Occipital lobe (tissue), 2 donors: ENCODE data around the gene VENTX. TPM values are rescaled to one million over a fixed set of nuclear protein-coding genes. Genes with fewer than 3 reads are reported as not detected.

Source experiments
- DNase-seq: peaks from one replicate; lab custom pipeline; 2025; lab: John Stamatoyannopoulos, UW
- total RNA-seq: library from RNA; depleted of rRNA; stranded (reverse); fragments of >200 nt; gene quantifications from one replicate; pipeline ENCODE4 v1.2.3, GENCODE V29; 2014

VENTX gene, protein sequence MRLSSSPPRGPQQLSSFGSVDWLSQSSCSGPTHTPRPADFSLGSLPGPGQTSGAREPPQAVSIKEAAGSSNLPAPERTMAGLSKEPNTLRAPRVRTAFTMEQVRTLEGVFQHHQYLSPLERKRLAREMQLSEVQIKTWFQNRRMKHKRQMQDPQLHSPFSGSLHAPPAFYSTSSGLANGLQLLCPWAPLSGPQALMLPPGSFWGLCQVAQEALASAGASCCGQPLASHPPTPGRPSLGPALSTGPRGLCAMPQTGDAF
- not detected for total RNA-seq

DNA sequence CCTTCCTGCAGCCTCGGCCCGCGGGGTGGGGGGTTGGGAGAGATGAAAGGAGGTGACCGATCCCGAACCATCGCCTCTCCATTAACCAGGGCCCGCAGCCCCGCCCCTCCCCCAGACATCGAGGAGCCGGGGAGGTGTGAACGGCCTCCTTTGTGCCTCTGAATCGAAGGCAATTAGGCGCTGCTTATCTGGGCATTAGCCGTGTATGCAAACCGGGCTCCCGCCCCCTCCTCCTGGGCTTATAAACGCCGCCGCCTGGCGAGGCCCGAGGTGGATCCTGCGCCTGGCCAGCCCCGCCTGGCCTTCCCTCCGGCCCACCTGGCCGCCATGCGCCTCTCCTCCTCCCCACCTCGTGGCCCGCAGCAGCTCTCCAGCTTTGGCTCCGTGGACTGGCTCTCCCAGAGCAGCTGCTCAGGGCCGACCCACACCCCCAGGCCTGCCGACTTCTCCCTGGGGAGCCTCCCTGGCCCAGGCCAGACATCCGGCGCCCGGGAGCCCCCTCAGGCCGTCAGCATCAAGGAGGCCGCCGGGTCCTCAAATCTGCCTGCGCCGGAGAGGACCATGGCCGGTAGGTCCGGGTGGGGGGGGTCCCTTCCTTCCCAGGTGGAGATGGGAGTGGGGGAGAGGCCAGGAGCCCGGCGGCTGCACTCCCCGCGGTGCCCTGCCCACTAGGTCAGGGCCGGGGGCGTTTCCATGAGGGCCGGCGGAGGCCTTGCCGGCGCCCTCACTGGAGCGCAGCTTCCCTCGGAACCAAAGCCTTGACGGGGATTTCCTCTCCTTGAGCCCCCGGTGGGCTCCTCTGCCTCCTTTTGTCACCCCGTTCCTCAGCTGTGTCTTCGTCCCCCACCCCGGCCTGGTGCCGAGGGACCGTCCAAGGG, at the start of gene VENTX:
VENTX (plus strand) TSS at position 268 of the 878 bp plus-strand sequence; CDS start at position 328, 60 bp downstream.
- DNase-seq: no peak

DNA sequence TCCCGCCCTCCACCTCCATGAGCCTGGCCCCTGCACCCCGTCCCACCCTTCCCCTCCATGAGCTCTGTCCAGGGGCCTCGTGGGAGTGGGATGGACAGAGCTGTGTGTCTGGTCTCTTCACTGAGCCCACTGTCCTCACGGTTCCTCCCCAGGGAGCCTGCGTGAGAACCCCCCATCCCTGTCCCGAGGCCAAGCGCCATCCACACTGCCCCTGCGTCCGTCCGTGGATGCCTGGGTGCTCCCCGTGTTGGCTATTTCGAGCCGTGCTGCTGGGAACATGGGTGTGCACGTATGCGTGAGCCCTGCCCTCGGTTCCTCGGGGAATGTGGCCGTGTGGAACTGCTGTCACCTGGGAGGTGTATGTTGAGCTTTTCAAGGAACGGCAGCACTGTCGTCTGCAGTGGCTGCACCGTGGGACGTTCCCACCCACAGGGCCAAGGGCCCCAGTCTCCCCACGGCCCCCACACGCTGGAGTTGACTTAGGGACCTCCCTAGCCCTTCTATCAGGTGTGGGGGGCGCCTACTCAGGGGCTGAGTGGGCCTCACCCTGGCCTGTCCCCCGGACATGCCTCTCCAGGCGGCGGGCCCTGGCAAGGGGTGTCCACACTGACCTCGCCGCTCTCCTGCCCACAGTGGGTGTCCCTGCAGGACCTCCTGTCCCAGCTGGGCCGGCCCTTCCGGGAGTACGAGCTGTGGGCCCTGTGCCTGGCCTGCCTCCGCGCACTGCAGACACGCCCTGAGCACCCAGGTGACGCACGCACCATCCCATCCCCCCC, 49.6 kb upstream of the VENTX start:
- no peak for DNase-seq

DNA sequence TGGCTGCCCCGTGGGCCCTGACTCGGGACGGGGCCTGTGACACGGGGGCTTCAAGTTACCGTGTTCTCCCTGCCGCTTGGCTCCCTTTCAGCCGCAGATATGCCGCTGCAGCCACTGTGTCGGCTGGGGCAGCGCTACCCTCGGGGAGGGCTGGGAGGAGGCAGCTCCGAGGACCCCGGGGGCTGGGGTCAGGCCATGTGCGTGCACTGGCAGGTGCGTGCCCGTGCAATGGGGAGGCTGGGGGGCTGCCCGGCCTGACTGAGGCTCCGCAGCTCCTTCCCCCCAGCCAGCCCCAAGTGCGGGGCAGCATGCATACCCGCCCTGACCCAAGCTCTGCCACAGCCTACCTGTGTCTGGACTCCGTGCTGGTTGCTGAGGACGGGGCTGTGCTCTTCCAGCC, 48.4 kb upstream of the VENTX start:
- no peak for DNase-seq

DNA sequence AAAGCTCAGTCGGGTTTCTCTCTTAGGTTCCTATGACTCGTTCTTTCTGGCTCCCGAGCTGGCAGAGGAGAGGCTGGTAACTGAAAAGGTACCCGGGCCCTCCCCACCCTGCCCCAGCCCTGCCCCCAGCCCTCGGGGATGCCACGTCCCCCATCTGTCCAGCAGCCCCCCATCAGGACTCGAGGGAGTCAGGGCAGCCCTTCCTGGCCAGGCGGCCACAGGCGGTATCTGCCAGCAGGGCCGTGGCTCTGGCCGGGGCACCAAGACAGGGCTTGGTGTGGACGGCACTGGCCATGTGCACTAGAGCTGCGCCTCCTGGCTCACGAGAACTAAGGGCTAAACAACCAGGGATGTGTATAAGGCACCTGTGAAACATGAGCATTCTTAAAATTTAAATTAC, 47.9 kb upstream of the VENTX start:
- DNase-seq: no peak

DNA sequence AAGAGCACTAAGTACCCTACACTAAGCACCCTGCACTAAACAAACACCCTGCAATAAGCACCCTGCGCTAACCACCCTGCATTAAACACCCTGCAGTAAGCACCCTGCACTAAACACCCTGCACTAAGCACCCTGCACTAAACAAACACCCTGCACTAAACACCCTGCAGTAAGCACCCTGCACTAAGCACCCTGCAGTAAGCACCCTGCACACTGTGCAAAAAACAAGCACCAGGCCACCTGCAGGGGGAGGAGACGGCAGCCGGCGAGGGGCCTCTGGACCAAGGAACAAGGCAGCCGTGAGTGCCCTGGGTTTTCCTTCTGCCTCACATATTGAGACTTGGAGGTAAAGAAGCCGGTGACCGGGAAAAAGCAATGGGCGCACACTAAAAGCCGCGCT, 47.4 kb upstream of the VENTX start:
- no peak for DNase-seq

DNA sequence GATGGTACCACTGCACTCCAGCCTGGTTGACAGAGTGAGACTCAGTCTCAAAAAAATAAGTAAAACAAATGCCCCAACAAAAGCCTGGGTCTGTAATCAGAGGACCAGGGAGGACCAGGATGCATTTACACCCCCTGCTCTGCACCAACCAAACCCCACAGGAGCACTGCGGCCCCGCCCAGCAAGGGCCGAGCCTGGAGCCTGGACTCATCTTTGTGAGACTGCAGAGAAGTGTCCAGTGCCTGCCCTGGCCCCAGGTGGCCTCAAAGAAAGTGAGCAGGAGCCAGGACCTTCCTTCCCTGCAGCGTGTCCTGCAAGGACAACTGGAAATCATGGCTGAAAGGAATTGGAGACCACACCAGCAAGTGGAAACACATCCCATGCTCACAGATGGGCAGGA, 46.0 kb upstream of the VENTX start:
- DNase-seq: no peak

DNA sequence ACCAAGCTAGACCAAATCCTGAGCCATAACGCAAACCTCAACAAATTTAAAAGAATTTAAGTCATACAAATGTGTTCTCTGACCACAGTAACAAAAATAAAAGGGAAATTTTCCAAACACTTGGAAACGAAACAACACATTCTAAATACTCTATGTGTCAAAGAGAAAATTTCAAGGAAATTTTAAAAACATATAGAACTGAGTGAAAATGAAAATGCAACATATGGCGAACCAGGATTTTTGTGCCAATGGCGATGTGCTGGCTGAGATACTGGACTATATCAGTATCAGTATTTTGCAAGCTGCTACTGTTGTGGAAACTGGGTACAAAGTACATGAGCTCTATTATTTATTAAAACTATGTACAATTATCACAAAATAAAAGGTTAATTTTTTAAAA, 43.5 kb upstream of the VENTX start:
- DNase-seq: no peak

DNA sequence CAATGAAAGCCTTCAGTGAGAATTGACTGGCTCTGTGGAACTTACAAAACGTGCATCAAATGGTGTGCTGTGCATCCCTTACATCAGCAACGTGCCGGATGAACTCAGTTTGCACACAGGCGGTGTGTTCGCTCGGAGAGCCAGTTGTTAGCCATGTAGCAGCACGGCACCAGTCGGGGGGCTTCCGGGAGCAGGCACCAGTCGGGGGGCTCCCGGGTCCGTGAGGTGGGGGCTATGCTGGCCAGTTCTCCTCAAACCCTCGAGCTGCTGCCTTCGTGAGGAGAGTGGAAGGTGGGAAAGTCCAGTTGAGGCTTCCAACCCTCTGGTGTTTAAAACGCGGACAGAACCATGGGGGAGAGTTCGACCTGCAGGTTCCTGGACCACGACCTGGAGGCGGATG, 42.6 kb upstream of the VENTX start:
- DNase-seq: no peak

DNA sequence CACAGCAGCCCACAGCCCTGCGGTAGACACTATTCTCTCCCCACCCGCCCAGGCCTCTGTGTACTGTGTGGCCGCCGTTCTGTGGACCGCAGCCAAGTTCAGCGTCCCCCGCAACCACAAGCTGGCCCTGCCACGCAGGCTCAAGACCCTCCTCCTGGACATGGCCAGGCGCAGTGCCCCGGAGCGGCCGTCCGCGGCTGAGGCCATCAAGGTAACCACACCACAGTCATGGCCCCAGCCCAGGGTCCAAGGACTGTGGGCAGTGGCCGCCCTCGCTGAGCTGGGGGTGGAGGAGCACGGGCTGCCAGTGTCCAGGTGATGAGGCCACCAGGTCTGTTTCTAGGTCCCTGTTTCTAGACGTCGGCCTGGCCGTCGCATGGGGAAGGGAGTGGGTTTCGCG, 42.0 kb upstream of the VENTX start:
- no peak for DNase-seq

DNA sequence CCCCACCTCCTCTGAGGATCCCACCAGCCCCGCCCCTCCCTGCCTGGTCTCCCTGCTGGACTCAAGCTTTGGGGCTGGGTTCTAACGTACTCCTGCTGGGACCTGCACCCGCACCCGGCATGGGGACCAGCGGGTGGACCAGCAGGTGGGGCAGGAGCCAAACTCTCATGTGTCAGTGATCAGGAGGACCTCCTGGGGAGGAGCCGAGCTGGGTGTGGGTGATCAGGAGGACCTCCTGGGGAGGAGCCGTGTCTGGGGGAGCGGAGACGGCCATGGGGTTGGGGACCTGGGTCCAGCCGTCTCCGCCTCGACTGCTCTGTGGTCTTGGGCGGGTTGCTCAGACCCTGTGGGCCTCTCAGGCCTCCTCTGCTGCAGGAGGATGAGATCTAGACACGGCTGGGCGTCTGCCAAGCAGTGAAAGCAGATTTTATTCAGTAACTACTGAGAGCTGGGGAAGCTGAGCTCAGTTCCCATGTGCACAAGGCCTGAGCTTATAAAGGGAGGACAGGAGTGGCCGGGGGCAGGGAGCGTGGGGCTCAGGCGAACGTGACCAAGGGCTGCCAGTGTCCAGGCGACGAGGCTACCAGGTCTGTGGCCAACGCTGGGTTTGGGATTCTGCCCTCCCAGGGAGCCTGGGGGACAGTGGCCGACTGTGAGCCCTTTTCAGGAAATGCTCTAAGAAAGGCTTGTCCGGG, 41.3 kb upstream of the VENTX start:
- no peak for DNase-seq

DNA sequence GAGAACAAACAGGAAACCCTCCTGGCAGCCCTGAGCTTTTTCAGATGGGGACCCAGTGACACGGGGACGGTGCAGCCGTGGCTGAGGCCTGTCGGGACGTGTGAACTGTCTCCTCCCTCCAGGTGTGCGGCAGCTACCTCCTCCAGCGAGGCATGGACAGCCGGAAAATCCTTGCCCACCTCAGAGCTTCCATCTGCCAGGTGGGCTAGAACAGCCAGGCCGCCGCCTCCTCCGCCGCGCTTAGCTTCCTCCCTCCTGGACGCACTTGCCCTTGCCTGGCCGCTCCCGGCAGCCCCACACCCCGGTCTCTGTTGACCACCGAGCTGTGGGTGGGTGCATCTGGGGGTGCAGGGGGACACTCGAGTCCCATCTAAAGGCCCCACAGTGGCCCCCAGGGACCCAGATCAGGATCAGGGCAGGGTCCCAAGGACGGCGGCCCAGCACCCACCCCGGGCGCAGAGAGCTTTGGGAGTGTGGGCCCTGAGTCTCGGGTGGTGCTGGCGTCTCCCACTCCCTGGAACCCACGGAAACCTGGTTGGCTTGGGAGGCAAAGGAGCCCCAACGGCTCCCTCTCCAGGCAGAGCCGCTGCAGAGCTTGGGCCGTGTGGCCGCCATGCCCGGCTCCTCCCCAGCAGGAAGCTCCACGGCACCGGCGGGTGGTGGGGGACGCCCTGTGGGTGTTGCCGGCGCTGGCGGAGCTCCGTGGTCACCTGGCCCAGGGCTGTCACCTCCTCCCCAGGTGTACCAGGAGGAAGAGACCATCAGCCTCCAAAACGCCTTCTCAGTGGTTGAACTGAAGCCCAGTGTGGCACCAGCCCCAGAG, 40.5 kb upstream of the VENTX start:
- DNase-seq: no peak

DNA sequence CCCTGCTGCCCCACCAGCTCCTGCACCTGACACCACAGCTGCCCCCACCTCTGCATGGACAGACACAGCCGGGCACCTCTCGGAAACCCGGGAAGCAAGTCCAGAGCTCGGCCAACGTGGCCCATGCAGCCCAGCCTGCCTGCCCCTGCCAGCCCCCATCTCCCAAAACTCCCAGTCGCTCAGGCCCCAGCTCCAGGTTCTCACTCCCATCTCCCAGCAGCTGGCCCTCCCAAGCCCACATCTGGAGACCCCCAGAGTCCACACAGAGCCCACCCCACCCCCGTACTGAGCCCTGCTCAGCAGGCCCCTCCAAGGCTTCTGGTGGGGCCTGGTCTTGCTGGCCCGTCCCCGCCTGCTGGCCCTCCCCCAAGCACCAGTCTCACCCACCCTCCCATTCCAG, 39.9 kb upstream of the VENTX start:
- no peak for DNase-seq

DNA sequence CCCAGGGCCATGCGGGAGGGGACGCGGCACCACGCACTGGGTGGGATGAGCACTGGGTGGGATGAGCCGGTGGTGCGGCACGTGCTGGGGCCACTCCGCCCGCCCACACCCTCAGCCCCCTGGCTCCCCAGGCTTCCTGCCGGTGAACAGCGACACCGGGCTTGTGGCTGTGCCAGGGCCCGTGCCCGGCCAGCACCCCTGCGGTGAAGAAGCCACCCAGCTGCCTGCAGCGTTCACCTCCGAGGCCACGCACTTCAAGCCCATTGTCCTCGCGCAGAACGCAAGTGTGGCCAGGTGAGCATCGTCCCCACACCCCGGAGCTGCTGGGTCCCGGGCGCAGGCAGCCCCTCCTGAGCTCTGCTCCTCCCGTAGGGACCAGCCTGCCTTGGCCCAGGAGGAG, 39.4 kb upstream of the VENTX start:
- DNase-seq: no peak

DNA sequence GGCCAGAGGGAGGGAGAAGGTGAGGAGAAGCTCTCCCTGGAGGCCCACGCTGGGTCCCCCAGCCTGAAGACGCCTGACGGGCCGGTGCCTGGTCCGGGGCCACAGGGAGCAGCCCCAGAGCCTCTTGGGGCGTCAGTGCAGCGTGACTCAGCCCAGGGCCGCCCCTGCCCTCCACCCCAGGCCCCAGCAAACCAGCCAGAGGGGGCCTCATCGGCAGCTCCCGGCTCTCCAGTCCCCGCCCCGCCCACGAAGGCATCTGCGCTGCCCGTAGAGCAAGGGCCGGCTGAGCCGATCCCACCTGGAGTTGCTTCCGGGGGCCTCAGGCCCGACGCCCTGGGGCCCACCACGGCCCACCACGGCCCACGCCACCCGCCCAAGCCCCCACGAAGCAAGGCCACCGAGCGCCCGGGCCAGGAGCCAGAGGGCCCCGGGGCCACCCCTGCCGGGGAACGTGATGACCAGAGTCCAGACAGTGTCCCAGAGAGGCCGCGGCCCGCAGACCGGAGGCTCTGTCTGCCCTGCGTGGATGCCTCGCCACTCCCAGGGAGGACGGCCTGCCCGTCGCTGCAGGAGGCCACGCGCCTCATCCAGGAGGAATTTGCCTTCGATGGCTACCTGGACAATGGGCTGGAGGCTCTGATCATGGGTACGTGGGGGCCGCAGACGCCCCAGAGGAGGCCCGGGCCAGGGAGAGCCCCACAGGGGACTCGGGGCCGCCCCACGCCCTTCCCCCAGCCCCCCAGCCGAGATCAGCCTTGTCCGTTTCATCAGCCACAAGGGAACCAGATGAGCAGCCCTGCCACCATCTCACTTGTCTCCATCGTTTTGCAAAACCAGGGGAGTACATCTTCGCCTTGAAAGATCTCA, 38.8 kb upstream of the VENTX start:
- no peak for DNase-seq

DNA sequence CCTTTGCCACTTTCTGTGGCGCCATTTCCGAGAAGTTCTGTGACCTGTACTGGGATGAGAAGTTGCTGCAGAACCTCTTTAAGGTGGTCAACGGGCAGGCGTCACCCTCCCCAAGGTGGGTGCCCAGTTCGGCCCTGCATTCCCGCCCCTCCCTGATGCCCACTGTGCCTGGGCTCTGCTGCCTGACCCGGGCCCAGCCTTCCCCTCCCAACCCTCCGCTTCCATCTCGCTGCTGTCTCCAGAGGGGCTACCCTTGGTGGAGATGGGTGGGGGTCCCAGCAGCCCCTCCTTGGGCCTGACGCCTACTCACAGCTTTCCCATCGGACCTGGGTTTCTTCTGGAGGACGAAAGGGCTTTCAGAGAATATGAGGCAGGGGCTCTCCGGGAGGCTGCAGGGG, 38.2 kb upstream of the VENTX start:
- no peak for DNase-seq

DNA sequence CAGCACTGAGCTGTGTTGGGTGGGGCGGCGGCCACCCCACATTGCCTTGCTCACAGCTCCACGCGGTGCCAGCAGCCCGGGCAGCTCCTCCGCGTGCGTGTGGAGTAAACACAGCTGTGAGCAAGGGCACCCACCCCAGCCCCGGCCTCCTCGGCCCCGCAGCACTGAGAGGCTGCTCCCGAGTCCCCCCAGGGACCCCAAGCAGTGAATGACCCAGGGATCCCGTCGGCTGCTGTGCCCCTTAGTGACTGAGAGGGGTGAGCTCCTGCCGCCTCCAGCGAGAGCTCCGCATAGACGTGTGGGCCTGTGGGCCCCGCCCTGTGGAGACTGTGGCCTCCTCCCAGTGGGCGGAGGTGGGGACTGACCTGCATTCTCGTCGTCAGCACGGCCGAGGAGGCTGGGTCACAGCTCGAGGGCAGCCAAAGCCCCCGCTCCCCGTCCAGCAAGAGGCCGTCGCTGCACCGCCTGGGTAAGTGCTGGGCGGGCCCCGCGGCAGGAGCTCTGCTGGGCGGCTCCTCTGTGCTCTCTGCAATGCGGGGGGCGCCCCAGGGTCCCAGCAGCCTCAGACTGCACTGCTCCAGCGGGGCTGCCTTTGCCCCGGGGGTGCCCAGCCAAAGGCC, 37.6 kb upstream of the VENTX start:
- DNase-seq: no peak

DNA sequence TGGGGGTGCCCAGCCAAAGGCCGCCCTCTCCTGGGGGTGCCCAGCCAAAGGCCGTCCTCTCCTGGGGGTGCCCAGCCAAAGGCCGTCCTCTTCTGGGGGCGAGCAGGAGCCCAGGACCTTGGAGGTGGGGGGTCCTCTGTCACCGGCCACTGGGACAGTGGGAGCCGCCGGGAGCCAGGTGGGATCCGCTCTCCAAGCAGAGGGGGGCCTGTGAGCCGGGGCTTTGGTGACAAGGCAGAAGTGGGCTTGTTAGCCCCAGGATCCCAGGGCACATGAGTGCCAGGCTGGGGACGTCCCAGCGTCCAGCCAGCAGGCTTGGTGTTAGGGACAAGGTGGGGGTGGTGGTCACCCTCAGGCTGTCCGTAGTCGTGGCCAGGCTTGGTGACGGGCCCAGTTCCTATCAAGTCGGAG, 37.0 kb upstream of the VENTX start:
- no peak for DNase-seq

DNA sequence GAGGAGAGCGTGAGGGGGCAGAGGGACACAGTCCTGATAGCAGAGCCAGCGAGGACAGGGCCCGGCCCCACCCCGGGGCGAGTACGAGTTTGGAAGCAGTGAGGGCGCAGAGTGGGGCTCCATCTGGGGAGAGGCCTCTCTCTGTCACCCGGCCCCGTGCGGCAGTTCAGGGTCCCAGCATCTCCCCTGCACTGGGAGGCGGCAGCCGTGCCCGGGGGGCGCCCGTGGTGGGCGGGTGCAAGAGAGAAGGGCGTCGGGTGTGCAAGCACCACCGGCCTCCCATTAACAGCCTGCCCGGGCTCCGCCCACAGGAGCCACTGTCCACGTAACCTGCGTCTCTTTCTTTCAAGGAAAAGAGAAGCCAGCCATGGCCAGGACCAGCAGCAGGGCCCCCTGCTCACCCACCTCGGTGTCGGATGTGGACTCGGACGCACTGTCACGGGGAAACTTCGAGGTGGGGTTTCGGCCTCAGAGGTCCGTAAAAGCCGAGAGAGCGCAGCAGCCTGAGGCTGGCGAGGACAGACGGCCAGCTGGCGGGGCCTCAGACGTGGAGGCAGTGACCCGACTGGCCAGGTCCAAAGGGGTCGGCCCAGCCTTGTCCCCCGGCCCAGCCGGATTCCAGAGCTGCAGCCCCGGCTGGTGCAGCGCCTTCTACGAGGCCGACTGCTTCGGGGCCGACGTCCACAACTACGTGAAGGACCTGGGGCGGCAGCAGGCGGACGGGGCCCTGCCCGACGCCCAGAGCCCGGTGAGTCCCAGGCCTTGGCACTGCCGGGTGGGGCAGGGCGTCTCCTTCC, 36.3 kb upstream of the VENTX start:
- DNase-seq: no peak
